ENCODE data around the gene PDE4D.
"Not testable (repeated sequence)": the region's sequence is repeated elsewhere in the genome, so short reads cannot be mapped to it uniquely, and the experiment has no call there.

Gene PDE4D

DNA sequence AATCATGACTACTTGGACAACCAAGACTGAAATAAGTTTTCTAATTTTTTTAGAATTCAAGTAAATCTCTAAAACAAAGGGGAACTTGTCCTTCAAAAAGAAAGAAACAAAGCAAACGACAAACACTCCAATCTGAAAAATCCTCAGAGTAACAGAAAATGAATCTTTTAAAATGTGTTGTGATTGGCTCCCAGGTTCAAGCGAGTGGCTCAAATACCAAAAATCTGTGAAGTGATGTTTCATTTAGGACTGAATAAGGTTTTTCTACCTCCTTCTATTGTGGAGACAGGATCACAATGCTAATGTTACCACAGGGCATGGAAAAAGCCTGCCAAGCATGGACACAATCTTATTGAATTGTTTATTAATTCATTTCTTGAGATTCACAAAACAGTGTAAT is 895.0 kb downstream of the PDE4D start:
- Mint-ChIP-seq H3K27ac (no peak overlapping the region), H3K27me3 (ENCODE audit: low read depth) (no peaks in the 10 kb centered on the region), H3K9me3 (no peaks in the 10 kb centered on the region), H3K36me3 (ENCODE audit: low read depth) (peaks cover 16% of the 10 kb centered on the region), H3K4me1 (ENCODE audit: low read depth) (peaks cover 33% of the 10 kb centered on the region), H3K4me3 (no peak overlapping the region)

DNA sequence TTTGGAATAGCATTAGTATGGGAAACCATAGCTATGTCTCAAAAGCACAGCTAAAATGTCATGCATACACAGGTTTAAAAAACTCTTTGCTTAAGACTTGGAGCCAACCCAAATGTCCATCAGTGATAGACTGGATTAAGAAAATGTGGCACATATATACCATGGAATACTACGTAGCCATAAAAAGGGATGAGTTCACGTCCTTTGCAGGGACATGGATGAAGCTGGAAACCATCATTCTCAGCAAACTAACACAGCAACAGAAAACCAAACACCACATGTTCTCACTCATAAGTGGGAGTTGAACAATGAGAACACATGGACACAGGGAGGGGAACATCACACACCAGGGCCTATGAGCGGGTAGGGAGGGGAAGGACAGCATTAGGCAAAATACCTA is 897.7 kb downstream of the PDE4D start:
- H3K4me3 Mint-ChIP-seq; H3K27me3 Mint-ChIP-seq (ENCODE audit: low read depth); H3K27ac Mint-ChIP-seq; H3K9me3 Mint-ChIP-seq: not testable (repeated sequence)
- Mint-ChIP-seq H3K4me1 (ENCODE audit: low read depth) (peaks cover 20% of the 10 kb centered on the region), H3K36me3 (ENCODE audit: low read depth) (peaks cover 16% of the 10 kb centered on the region)

DNA sequence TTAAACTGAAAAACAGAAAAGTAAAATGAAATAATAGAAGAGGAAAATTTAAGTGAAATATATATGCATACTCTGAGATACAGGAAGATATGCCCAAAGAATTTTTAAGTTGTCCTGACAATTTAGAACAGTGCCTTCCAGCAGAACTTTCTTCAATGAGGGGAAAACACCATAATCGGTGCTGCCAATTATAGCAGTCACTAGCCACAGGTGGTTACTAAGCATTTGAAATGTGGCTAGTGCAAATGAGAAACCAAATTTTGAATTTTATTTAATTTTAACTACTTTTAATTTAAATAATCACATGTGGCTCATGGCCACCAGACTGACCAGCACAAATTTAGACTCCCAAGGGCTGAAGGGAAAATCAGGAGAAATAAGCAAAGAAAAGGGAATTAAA is 900.1 kb downstream of the PDE4D start:
- Mint-ChIP-seq H3K4me3 (no peak overlapping the region), H3K27me3 (ENCODE audit: low read depth) (no peaks in the 10 kb centered on the region), H3K9me3 (no peaks in the 10 kb centered on the region), H3K27ac (no peak overlapping the region), H3K36me3 (ENCODE audit: low read depth) (peaks cover 24% of the 10 kb centered on the region), H3K4me1 (ENCODE audit: low read depth) (peaks cover 16% of the 10 kb centered on the region)

DNA sequence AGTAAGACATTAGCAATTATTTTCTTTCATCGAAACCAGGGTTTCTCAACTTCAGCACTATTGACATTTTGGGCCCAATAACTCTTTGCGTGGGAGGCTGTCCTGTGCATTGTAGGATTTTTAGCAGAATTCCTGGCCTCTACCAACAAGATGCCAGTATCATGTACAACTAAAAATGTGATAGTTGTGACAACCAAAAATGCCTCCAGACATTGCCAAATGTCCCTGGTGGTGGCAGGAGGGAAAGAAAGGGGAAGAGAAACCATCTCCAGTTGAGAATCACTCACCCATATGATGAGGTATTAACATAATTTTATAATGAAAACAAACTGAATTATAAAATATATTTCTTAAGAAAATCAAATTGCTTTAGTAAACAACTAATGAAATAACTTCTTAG is 904.6 kb downstream of the PDE4D start:
- Mint-ChIP-seq H3K27ac (no peak overlapping the region), H3K27me3 (ENCODE audit: low read depth) (no peaks in the 10 kb centered on the region), H3K9me3 (no peaks in the 10 kb centered on the region), H3K4me3 (no peak overlapping the region), H3K36me3 (ENCODE audit: low read depth) (peaks cover 45% of the 10 kb centered on the region), H3K4me1 (ENCODE audit: low read depth) (peaks cover 16% of the 10 kb centered on the region)

DNA sequence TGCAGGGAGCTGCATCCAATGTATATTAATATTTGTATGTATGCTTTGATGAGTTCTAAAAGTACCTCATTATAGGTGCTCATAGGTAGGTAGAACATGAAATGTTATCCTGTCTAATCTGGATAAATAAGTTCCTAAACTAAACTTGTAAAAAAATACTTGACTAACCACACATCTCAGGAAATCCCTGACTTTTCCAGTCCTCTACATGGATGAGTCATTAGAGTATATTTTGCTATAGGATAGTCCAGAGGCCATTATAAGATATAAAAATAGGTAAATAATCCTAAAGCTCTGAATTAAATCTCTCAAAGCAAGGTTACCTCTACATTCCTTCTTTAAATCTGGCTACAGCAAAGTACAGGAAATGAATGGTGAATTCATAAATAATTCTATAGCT is 906.3 kb downstream of the PDE4D start:
- H3K27me3 Mint-ChIP-seq (ENCODE audit: low read depth) = no peaks in the 10 kb centered on the region
- no peaks in the 10 kb centered on the region for H3K9me3 Mint-ChIP-seq
- no peak overlapping the region for H3K27ac Mint-ChIP-seq
- H3K36me3 Mint-ChIP-seq (ENCODE audit: low read depth) = peaks cover 55% of the 10 kb centered on the region
- peaks cover 12% of the 10 kb centered on the region for H3K4me1 Mint-ChIP-seq (ENCODE audit: low read depth)
- H3K4me3 Mint-ChIP-seq = no peak overlapping the region

DNA sequence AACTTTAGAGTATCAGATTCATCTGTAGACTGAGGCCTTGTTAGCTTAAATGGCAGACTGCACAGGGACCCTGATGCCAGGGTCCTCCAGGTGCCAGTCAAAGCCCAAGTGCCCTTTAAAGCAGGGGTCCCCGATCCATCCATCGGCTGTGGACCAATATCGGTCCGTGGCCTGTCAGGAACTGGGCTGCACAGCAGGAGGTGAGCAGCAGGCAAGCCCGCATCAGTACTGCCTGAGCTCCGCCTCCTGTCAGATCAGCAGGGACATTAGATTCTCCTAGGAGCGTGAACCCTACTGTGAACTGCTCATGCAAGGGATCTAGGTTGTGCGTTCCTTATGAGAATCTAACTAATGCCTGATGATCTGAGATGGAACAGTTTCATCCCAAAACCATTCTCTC is 907.2 kb downstream of the PDE4D start:
- no peaks in the 10 kb centered on the region for H3K27me3 Mint-ChIP-seq (ENCODE audit: low read depth)
- no peaks in the 10 kb centered on the region for H3K9me3 Mint-ChIP-seq
- peaks cover 10% of the 10 kb centered on the region for H3K4me1 Mint-ChIP-seq (ENCODE audit: low read depth)
- H3K36me3 Mint-ChIP-seq (ENCODE audit: low read depth) = peaks cover 55% of the 10 kb centered on the region
- H3K4me3 Mint-ChIP-seq = no peak overlapping the region
- no peak overlapping the region for H3K27ac Mint-ChIP-seq

- H3K4me3 Mint-ChIP-seq = no peak overlapping the region
- peaks cover 57% of the 10 kb centered on the region for H3K36me3 Mint-ChIP-seq (ENCODE audit: low read depth)
- no peaks in the 10 kb centered on the region for H3K27me3 Mint-ChIP-seq (ENCODE audit: low read depth)
- no peaks in the 10 kb centered on the region for H3K9me3 Mint-ChIP-seq
- no peak overlapping the region for H3K27ac Mint-ChIP-seq
- peaks cover 12% of the 10 kb centered on the region for H3K4me1 Mint-ChIP-seq (ENCODE audit: low read depth)
Measured at GRCh38 chr5:58985759-58986158, 907.8 kb downstream of the PDE4D start.

- H3K36me3 Mint-ChIP-seq (ENCODE audit: low read depth) = peaks cover 60% of the 10 kb centered on the region
- no peaks in the 10 kb centered on the region for H3K9me3 Mint-ChIP-seq
- peaks cover 16% of the 10 kb centered on the region for H3K4me1 Mint-ChIP-seq (ENCODE audit: low read depth)
- no peaks in the 10 kb centered on the region for H3K27me3 Mint-ChIP-seq (ENCODE audit: low read depth)
- no peak overlapping the region for H3K27ac Mint-ChIP-seq
- H3K4me3 Mint-ChIP-seq = no peak overlapping the region
Measured at GRCh38 chr5:58985311-58985710, 908.2 kb downstream of the PDE4D start.

- no peaks in the 10 kb centered on the region for H3K9me3 Mint-ChIP-seq
- H3K27ac Mint-ChIP-seq = no peak overlapping the region
- peaks cover 19% of the 10 kb centered on the region for H3K4me1 Mint-ChIP-seq (ENCODE audit: low read depth)
- no peaks in the 10 kb centered on the region for H3K27me3 Mint-ChIP-seq (ENCODE audit: low read depth)
- H3K36me3 Mint-ChIP-seq (ENCODE audit: low read depth) = peaks cover 57% of the 10 kb centered on the region
- H3K4me3 Mint-ChIP-seq = no peak overlapping the region
Measured at GRCh38 chr5:58983526-58984452, 909.7 kb downstream of the PDE4D start.

DNA sequence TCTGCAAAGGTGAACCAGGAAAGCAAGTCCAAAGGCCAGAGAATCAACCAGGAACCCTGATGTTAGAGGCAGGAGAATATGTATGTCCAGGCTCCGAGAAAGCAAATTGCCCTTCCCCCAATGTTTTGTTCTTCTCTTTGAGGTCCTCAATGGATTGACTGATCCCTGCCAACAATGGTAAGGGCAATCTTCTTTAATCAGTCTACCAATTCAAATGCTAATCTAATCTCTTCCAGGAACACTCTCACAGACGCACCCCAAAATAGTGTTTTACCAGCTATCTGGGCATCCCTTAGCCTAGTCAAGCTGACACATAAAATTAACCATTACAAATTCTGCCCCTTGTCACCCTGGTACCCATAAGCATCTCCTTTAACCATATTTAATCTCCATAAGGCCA is 912.6 kb downstream of the PDE4D start:
- no peaks in the 10 kb centered on the region for H3K27me3 Mint-ChIP-seq (ENCODE audit: low read depth)
- peaks cover 17% of the 10 kb centered on the region for H3K4me1 Mint-ChIP-seq (ENCODE audit: low read depth)
- H3K9me3 Mint-ChIP-seq = no peaks in the 10 kb centered on the region
- peak overlapping the region; percentile 15 for H3K27ac Mint-ChIP-seq
- H3K4me3 Mint-ChIP-seq = no peak overlapping the region
- peaks cover 65% of the 10 kb centered on the region for H3K36me3 Mint-ChIP-seq (ENCODE audit: low read depth)

- Mint-ChIP-seq H3K4me3 (no peak overlapping the region), H3K27ac (peak overlapping the region; percentile 47), H3K27me3 (ENCODE audit: low read depth) (no peaks in the 10 kb centered on the region), H3K4me1 (ENCODE audit: low read depth) (peaks cover 14% of the 10 kb centered on the region), H3K36me3 (ENCODE audit: low read depth) (peaks cover 71% of the 10 kb centered on the region), H3K9me3 (no peaks in the 10 kb centered on the region)
Measured at GRCh38 chr5:58979090-58979489, 914.4 kb downstream of the PDE4D start.

DNA sequence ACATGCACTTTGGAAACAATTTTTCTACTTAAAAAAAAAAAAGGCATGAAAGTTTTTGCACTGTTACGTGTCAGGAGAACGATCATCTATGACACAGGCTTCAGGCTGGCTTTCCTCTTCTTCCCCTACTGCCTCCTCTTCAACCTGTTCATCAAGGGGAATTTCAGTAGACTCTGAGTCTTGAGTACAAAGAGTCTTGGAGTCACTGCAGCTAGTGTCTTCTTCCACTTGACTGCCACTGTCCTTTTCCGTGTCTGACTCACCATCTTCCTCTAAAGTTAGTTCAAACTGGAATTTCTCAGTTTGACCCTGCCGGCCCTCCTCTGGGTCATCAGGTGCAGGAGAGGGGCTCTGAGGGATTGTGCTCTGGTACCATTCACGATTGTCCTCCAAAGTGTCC is 918.9 kb downstream of the PDE4D start:
- H3K4me1 Mint-ChIP-seq (ENCODE audit: low read depth) = peaks cover 7% of the 10 kb centered on the region
- H3K9me3 Mint-ChIP-seq = no peaks in the 10 kb centered on the region
- no peaks in the 10 kb centered on the region for H3K27me3 Mint-ChIP-seq (ENCODE audit: low read depth)
- H3K4me3 Mint-ChIP-seq = no peak overlapping the region
- H3K36me3 Mint-ChIP-seq (ENCODE audit: low read depth) = peaks cover 54% of the 10 kb centered on the region
- H3K27ac Mint-ChIP-seq = no peak overlapping the region

GRCh38 chr5:58974083-58974482 is 919.4 kb downstream of the PDE4D start:
- Mint-ChIP-seq H3K27me3 (ENCODE audit: low read depth) (no peaks in the 10 kb centered on the region), H3K9me3 (no peaks in the 10 kb centered on the region), H3K4me1 (ENCODE audit: low read depth) (peaks cover 4% of the 10 kb centered on the region), H3K27ac (no peak overlapping the region), H3K36me3 (ENCODE audit: low read depth) (peaks cover 51% of the 10 kb centered on the region), H3K4me3 (no peak overlapping the region)

DNA sequence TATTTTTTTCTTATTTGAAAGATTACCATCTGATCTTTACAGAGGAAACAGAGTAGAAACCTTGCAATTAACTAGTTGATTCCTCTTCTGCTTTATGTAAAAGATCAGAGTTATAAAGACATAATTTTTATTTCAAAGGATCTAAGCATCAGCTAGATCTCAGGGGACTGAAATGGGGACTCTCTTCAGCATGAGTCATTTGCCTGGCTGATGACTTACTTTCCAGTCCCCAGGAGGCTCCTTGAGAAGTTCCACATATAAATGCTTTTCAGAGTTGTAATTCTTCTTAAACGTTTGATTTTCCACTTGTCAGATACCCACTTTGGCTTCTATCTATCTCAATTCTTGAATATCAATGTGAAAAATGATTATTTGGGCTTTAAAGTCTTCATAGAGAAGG is 921.2 kb downstream of the PDE4D start:
- no peaks in the 10 kb centered on the region for H3K9me3 Mint-ChIP-seq
- peaks cover 40% of the 10 kb centered on the region for H3K36me3 Mint-ChIP-seq (ENCODE audit: low read depth)
- no peak overlapping the region for H3K4me3 Mint-ChIP-seq
- no peaks in the 10 kb centered on the region for H3K27me3 Mint-ChIP-seq (ENCODE audit: low read depth)
- H3K27ac Mint-ChIP-seq = no peak overlapping the region
- H3K4me1 Mint-ChIP-seq (ENCODE audit: low read depth) = peaks cover 6% of the 10 kb centered on the region

DNA sequence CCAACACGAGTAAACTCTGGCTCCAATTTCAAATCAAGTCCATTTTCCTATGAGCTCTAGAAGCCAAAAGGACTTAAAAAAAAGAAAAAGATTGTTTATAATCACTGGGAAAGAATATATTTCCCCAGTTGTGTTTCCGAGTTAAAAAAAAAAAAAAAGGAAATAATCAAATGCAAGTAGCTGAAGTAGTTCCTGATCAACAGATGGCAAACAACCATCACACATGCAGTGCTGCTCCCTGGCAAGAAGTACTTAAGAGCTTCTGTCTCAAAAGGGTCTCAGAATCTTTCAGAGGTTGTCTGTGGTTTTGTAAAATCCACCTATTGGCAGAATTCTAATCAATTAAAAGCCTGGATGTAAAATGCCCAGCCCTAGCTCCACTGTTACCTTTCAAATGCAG is 922.8 kb downstream of the PDE4D start:
- H3K4me1 Mint-ChIP-seq (ENCODE audit: low read depth) = peaks cover 7% of the 10 kb centered on the region
- H3K9me3 Mint-ChIP-seq = no peaks in the 10 kb centered on the region
- H3K36me3 Mint-ChIP-seq (ENCODE audit: low read depth) = peaks cover 26% of the 10 kb centered on the region
- H3K4me3 Mint-ChIP-seq = no peak overlapping the region
- H3K27ac Mint-ChIP-seq = no peak overlapping the region
- no peaks in the 10 kb centered on the region for H3K27me3 Mint-ChIP-seq (ENCODE audit: low read depth)

All from T-helper 1 cell treated with Interleukin-12 subunit alpha and Interleukin-12 subunit beta and Interleukin-4 antibody, amounts not matched to agents 30 μg/mL and 1 μg/mL, for 36 hours (primary cell).